ENCODE results near the gene ADAR.

Gene ADAR

DNA sequence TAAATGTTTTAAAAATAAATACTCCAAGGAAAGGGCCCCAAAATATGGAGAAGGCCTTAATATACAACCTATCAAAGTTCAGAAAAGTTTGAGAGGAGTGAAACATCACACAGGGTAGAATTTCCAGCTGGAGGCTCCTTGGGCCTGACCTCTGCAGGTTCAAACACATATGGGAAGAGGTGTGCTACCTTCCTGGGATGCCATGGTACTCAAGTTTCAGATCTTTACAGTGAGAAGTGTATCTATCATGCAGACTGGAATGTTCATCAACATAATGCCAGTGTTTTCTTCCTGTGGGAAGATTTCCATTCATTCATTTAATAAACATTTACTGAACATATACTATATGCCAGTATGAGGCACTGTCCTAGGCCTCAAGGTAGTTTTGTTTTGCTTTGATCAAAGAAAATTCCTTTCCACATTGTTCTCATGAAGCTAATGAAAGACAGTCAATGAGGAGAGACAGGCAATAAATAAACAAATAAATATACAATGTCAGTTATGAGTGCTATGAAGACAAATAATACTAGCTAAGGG lies 14.6 kb upstream of the ADAR start:
- no peak overlapping the region for H3K4me3 ChIP-seq (ENCODE audit: low read depth, low read length)
- TF ChIP-seq, protein P1, sequence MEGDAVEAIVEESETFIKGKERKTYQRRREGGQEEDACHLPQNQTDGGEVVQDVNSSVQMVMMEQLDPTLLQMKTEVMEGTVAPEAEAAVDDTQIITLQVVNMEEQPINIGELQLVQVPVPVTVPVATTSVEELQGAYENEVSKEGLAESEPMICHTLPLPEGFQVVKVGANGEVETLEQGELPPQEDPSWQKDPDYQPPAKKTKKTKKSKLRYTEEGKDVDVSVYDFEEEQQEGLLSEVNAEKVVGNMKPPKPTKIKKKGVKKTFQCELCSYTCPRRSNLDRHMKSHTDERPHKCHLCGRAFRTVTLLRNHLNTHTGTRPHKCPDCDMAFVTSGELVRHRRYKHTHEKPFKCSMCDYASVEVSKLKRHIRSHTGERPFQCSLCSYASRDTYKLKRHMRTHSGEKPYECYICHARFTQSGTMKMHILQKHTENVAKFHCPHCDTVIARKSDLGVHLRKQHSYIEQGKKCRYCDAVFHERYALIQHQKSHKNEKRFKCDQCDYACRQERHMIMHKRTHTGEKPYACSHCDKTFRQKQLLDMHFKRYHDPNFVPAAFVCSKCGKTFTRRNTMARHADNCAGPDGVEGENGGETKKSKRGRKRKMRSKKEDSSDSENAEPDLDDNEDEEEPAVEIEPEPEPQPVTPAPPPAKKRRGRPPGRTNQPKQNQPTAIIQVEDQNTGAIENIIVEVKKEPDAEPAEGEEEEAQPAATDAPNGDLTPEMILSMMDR (IDR thresholded peaks at IDR 0.05; ENCODE audit: low read depth, low read length): no peak

DNA sequence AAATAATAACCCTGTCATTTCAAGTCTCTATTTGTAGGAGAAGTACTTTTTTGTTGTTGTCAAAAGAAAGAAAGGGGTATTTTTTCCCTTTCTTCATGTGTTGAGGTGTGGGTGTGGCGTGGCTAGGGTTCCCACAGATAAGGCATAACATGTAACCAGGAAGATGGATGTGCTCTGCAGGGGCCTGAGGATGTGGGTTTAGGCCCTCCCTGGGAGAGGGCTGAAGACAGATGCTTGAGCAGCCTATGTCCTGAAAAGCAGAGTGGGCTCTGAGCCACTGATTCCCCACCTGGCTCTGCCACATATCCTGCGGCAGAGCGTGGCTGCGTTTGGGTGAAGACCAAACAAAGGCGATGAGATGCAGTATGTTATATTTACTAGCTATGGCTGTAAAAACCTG lies 13.9 kb upstream of the ADAR start:
- TF ChIP-seq, protein P1 (IDR thresholded peaks at IDR 0.05; ENCODE audit: low read depth, low read length): no peak

DNA sequence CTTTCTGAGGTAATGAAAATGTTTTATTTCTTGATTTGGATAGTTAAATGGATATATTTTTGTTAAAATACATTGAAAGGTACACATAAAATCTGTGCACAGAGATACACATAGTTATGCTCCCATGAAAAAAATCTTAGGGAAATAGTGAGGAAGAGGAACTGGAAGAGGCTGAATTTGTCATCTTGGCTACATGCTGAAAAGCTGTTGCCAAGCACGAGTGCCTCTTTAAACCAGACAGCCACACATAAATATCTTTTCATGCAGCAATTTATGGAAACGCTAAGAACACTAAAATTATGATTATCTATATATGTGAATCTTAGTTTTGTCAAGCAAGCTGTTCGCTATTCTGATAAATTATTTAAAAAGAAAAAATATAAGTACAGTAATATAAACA lies 12.8 kb upstream of the ADAR start:
- no peak overlapping the region for H3K4me3 ChIP-seq (ENCODE audit: low read depth, low read length)
- TF ChIP-seq, protein P1 (IDR thresholded peaks at IDR 0.05; ENCODE audit: low read depth, low read length): no peak

More for the DNA sequence above, 13.9 kb upstream of the ADAR start:
- H3K4me3 ChIP-seq (ENCODE audit: low read depth, low read length): no peak overlapping the region

DNA sequence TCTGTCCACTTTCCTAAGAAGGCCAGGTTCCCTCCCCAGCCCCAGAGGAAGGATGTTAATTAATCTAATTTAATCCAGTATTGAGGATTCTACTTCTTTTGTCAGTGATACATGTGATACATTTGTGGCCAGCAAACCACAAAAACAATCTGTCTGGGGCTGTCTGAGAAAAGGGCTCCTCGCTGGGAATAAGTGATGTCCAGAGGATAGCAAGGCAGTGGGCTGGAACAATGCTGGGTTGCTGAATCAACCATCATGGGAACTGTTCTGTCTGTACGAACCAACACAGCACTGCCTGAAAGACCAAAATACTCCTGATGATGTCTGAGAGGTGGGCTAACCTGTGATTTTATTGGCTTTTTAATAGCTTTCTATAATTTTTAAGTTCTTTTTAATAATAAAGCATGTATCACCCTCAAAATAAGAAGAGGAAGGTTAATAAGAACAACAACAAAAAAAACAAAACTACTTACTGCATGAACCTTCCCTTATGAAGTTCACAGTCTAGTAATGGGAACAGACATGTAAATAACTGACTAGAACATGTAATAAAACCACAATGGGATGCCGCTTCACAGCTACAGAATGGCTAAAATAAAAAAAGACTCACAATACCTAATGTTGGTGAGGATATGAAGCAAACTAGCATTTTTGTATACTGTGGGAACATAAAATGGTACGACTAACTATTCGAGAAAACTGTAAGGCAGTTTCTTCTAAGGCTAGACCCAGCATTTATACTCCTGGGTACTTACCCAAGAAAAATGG lies 11.4 kb upstream of the ADAR start:
- no peak overlapping the region for H3K4me3 ChIP-seq (ENCODE audit: low read depth, low read length)
- TF ChIP-seq, protein P1 (IDR thresholded peaks at IDR 0.05; ENCODE audit: low read depth, low read length): no peak

DNA sequence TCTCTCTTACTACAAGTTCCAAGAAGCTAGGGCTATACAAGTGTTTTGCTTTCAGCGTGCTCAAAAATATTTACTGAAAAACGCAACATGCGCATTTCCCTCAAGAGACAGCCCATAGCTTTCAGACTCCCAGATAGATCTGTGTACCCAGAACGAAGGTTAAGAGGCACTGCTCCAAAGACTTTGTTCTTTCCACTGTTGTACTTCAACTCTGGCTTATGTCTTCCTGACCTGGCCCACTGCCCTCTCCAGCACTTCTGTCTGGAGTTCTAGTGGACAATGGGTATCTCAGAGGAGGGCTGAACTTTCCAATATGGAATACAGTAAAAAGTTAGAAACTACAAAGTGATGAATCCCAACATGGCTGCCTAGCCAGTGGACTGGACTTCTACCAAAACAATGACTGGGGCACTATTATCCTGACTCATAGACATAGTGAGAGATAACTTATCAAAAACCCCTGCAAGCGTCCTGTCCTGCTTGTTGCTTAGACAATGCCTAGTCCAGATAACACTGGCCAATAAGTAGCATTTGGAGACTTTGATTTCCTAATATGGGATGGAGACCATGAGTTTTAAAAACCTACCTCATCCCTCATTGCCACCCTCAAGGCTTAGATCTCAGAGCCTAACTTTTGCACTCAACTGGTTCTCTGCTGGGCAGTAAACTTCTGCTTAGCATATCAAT lies 8.8 kb upstream of the ADAR start:
- TF ChIP-seq, protein P1 (IDR thresholded peaks at IDR 0.05; ENCODE audit: low read depth, low read length): no peak
- H3K4me3 ChIP-seq (ENCODE audit: low read depth, low read length): no peak overlapping the region

DNA sequence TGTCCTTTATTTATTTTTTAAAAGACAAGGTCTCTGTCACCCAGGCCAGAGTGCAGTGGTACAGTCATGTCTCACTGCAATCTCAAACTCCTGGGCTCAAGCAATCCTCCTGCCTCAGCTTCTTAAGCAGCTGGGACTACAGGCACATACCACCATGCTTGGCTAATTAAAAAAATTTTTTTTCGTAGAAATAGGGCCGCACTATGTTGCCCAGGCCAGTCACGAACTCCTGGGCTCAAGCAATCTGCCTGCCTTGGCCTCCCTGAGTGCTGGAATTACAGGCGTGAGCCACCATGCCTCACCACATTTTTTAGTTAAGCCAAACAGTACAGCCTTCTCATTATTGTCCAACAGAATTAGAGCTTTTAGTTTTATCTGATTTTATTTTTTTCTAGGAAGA lies 7.4 kb upstream of the ADAR start:
- TF ChIP-seq, protein P1 (IDR thresholded peaks at IDR 0.05; ENCODE audit: low read depth, low read length): no peak
- no peak overlapping the region for H3K4me3 ChIP-seq (ENCODE audit: low read depth, low read length)

DNA sequence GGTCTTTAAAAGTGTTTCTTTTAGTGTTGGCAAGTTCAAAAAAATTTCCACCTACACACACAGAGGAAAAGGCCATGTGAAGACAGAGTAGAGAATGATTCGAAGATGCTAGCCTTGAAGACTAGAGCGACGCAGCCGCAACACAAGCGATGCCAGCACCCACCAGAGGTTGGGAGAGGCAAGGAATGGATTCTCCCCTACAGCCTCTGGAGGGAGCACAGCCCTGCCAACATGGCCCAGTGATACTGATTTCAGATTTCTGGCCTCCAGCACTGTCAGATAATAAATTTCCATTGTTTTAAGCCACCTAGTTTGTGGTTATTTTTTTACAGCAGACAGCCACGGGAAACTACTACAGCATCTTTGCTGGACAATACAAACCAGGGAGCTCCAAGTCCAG lies 6.9 kb upstream of the ADAR start:
- H3K4me3 ChIP-seq (ENCODE audit: low read depth, low read length): no peak overlapping the region
- TF ChIP-seq, protein P1 (IDR thresholded peaks at IDR 0.05; ENCODE audit: low read depth, low read length): no peak
